ENCODE results near the gene LENEP.

Gene LENEP

DNA sequence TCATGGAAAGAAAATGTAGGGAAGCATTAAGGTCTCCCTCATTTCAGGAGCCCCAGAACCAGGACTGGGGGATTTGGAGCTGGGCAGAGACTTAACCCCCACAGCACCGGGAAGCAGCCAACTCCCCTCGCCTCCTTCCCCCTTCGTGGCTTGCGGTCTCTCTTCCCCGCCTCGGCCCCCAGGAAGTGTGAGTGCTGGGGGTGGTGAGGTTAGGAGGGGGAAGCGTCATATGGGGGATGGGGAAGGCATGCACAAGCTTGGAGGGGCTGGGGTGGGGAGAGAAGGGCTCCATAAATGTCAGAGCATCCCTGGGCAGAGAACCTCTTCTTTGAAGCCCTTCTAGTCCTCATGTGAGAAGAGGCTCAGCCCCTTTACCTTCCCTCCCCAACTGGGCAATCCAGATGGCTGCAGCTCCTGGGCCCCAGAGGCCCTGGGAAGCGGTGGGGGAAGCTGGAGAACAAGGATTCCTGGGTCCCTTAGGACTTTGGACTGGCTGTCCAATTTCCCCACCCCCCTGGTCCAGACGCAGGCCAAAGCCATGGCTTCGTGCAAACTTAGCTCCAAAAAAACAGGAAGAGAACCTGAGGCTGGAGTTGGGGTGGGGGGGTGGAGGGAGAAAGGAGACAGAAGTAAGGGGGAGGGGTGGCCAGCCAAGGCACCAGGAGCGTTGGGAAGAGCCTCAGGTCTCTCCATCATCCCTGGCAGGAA lies 17.0 kb downstream of the LENEP start:
- Histone ChIP-seq H3K4me1 (ENCODE audit: insufficient read depth, low read length) (peaks cover 7% of the 10 kb centered on the region; the same call in 1 of the 2 replicates), H3K4me2 (ENCODE audit: insufficient read depth, low read length) (no peak overlapping the region), H3K27ac (ENCODE audit: low read length) (no peak overlapping the region), H3K9me3 (ENCODE audit: insufficient read depth, low read length, severe bottlenecking) (no peaks in the 10 kb centered on the region), H3K36me3 (ENCODE audit: insufficient read depth, low read length) (no peaks in the 10 kb centered on the region), H4K20me1 (ENCODE audit: insufficient read depth, low read length) (peaks cover 63% of the 10 kb centered on the region), H3K27me3 (ENCODE audit: insufficient read depth, low read length, poor library complexity) (peaks cover 3% of the 10 kb centered on the region), H3K79me2 (ENCODE audit: insufficient read depth, low read length) (no peaks in the 10 kb centered on the region), H2AFZ (ENCODE audit: low read depth, low read length) (no peak overlapping the region), H3K9ac (ENCODE audit: low read depth, low read length) (no peak overlapping the region), H3K4me3 (ENCODE audit: low read depth in 1 of 2, low read length in 2 of 2) (no peak overlapping the region)
- ATAC-seq (ENCODE audit: insufficient read depth, low read depth) (peak; percentile 60), DNase-seq (peak; percentile 67)
- TF ChIP-seq, protein P1, sequence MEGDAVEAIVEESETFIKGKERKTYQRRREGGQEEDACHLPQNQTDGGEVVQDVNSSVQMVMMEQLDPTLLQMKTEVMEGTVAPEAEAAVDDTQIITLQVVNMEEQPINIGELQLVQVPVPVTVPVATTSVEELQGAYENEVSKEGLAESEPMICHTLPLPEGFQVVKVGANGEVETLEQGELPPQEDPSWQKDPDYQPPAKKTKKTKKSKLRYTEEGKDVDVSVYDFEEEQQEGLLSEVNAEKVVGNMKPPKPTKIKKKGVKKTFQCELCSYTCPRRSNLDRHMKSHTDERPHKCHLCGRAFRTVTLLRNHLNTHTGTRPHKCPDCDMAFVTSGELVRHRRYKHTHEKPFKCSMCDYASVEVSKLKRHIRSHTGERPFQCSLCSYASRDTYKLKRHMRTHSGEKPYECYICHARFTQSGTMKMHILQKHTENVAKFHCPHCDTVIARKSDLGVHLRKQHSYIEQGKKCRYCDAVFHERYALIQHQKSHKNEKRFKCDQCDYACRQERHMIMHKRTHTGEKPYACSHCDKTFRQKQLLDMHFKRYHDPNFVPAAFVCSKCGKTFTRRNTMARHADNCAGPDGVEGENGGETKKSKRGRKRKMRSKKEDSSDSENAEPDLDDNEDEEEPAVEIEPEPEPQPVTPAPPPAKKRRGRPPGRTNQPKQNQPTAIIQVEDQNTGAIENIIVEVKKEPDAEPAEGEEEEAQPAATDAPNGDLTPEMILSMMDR (IDR thresholded peaks at IDR 0.05; ENCODE audit: borderline replicate concordance, extremely low read depth, low read length, poor library complexity, severe bottlenecking) = no peak
- no peak for TF ChIP-seq EZH2 (IDR thresholded peaks at IDR 0.05; ENCODE audit: borderline replicate concordance, low read depth, low read length, severe bottlenecking)

- no peaks in the 10 kb centered on the region for H3K9me3 ChIP-seq (ENCODE audit: insufficient read depth, low read length, severe bottlenecking)
- H3K9ac ChIP-seq (ENCODE audit: low read depth, low read length) = no peak overlapping the region
- DNase-seq (no peak), ATAC-seq (ENCODE audit: insufficient read depth, low read depth) (no peak)
- TF ChIP-seq, protein P1 (IDR thresholded peaks at IDR 0.05; ENCODE audit: borderline replicate concordance, extremely low read depth, low read length, poor library complexity, severe bottlenecking) = no peak
- TF ChIP-seq EZH2 (IDR thresholded peaks at IDR 0.05; ENCODE audit: borderline replicate concordance, low read depth, low read length, severe bottlenecking) = no peak
- peaks cover 7% of the 10 kb centered on the region; the same call in 1 of the 2 replicates for H3K4me1 ChIP-seq (ENCODE audit: insufficient read depth, low read length)
- H3K4me3 ChIP-seq (ENCODE audit: low read depth in 1 of 2, low read length in 2 of 2) = no peak overlapping the region
- no peaks in the 10 kb centered on the region for H3K79me2 ChIP-seq (ENCODE audit: insufficient read depth, low read length)
- H3K36me3 ChIP-seq (ENCODE audit: insufficient read depth, low read length) = no peaks in the 10 kb centered on the region
- no peak overlapping the region for H3K4me2 ChIP-seq (ENCODE audit: insufficient read depth, low read length)
- H3K27me3 ChIP-seq (ENCODE audit: insufficient read depth, low read length, poor library complexity) = peaks cover 5% of the 10 kb centered on the region
- H2AFZ ChIP-seq (ENCODE audit: low read depth, low read length) = no peak overlapping the region
- peaks cover 60% of the 10 kb centered on the region for H4K20me1 ChIP-seq (ENCODE audit: insufficient read depth, low read length)
- H3K27ac ChIP-seq (ENCODE audit: low read length) = no peak overlapping the region
Measured at GRCh38 chr1:155011004-155011416, 17.6 kb downstream of the LENEP start.

DNA sequence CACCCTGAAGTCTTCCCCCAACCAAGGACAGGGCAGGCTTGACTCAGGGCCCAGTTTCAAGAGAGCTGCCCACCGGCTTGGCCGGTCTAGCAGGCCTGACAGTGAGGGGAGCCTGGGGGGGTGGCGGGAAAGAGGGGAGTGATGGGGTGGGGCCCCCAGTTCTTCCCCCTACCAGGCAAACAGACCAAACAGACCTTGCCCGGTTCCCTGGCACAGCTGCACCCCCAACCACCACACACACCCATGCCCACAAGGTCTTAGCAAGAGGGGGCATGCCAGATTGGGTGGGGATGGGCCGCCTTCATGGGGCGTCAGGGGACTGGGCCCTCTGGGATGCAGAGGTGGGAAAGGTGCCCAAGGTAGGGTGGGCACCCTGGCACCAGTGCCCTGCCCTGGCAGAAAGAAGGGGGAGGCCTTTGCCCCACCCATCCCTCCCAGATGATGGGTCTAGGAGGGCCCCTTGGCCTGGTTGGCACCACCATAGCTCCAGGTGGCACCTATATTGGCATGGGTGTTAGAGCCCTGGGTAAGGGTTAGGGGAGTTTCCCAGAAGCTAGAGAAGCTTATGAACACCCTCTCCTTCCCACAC lies 18.1 kb downstream of the LENEP start:
- no peak for ATAC-seq (ENCODE audit: insufficient read depth, low read depth)
- peaks cover 62% of the 10 kb centered on the region for H4K20me1 ChIP-seq (ENCODE audit: insufficient read depth, low read length)

More for the DNA sequence above, 18.1 kb downstream of the LENEP start:
- no peak overlapping the region for H3K9ac ChIP-seq (ENCODE audit: low read depth, low read length)
- no peak for TF ChIP-seq EZH2 (IDR thresholded peaks at IDR 0.05; ENCODE audit: borderline replicate concordance, low read depth, low read length, severe bottlenecking)
- TF ChIP-seq, protein P1 (IDR thresholded peaks at IDR 0.05; ENCODE audit: borderline replicate concordance, extremely low read depth, low read length, poor library complexity, severe bottlenecking) = no peak
- DNase-seq = no peak
- H2AFZ ChIP-seq (ENCODE audit: low read depth, low read length) = no peak overlapping the region
- no peak overlapping the region for H3K27ac ChIP-seq (ENCODE audit: low read length)
- no peak overlapping the region for H3K4me2 ChIP-seq (ENCODE audit: insufficient read depth, low read length)
- H3K4me1 ChIP-seq (ENCODE audit: insufficient read depth, low read length) = peaks cover 7% of the 10 kb centered on the region; the same call in 1 of the 2 replicates
- no peaks in the 10 kb centered on the region for H3K79me2 ChIP-seq (ENCODE audit: insufficient read depth, low read length)
- no peaks in the 10 kb centered on the region for H3K9me3 ChIP-seq (ENCODE audit: insufficient read depth, low read length, severe bottlenecking)
- no peaks in the 10 kb centered on the region for H3K36me3 ChIP-seq (ENCODE audit: insufficient read depth, low read length)
- no peak overlapping the region for H3K4me3 ChIP-seq (ENCODE audit: low read depth in 1 of 2, low read length in 2 of 2)
- peaks cover 10% of the 10 kb centered on the region for H3K27me3 ChIP-seq (ENCODE audit: insufficient read depth, low read length, poor library complexity)

Data from DND-41 (cell line).